H9 (cell line): ENCODE data around the gene UST. TPM values are rescaled to one million over a fixed set of nuclear protein-coding genes. Genes with fewer than 3 reads are reported as not detected.
A peak's percentile ranks its signal among the peaks of the same experiment; 100 is the strongest.

Experiments
- DNase-seq: peaks from one replicate; pipeline ENCODE4 v3.0.0-alpha.2; 2017
- H2AFZ ChIP-seq: one replicate; pipeline ENCODE4 v1.6.1; 2013; ENCODE audit warnings: mild to moderate bottlenecking, low read length, control low read depth, moderate library complexity
- H2AK5ac ChIP-seq: 2 replicates; pipeline ENCODE4 v1.6.1; 2013; ENCODE audit warnings: low read length, control low read depth, mixed read lengths; ENCODE audit not compliant: insufficient read length
- H2BK120ac ChIP-seq: one replicate; pipeline ENCODE4 v1.6.1; 2013; ENCODE audit warnings: low read depth, mild to moderate bottlenecking, low read length, control low read depth, inconsistent platforms; ENCODE audit not compliant: poor library complexity, severe bottlenecking
- H2BK12ac ChIP-seq: 2 replicates; pipeline ENCODE4 v1.6.1; 2013; ENCODE audit warnings: low read length, control low read depth, mixed read lengths, low read depth; ENCODE audit not compliant: insufficient read length
- H2BK15ac ChIP-seq: 2 replicates; pipeline ENCODE4 v1.6.1; 2013; ENCODE audit warnings: low read depth, low read length, control low read depth
- H2BK20ac ChIP-seq: one replicate; pipeline ENCODE4 v1.6.1; 2013; ENCODE audit warnings: low read depth, mild to moderate bottlenecking, low read length, control low read depth, inconsistent platforms; ENCODE audit not compliant: poor library complexity, severe bottlenecking
- H2BK5ac ChIP-seq: 2 replicates; pipeline ENCODE4 v1.6.1; 2013; ENCODE audit warnings: low read length, control low read depth, mixed read lengths; ENCODE audit not compliant: insufficient read length
- H3K14ac ChIP-seq: 2 replicates; pipeline ENCODE4 v1.6.1; 2013; ENCODE audit warnings: low read length, control low read depth; ENCODE audit not compliant: insufficient read depth
- H3K18ac ChIP-seq: 2 replicates; pipeline ENCODE4 v1.6.1; 2013; ENCODE audit warnings: low read depth, mild to moderate bottlenecking, mixed read lengths, low read length, control low read depth; ENCODE audit not compliant: insufficient read length
- H3K23ac ChIP-seq: 2 replicates; pipeline ENCODE4 v1.6.1; 2013; ENCODE audit warnings: low read length, control low read depth, mixed read lengths, low read depth; ENCODE audit not compliant: insufficient read length
- H3K23me2 ChIP-seq: 2 replicates; pipeline ENCODE4 v1.6.1; 2013; ENCODE audit warnings: low read depth, mild to moderate bottlenecking, mixed read lengths, low read length, control low read depth; ENCODE audit not compliant: insufficient read length, poor library complexity, severe bottlenecking
- H3K27ac ChIP-seq: 2 replicates; pipeline ENCODE4 v1.5.1; 2013; ENCODE audit warnings: low read length, control low read depth, mixed read lengths, low read depth; ENCODE audit not compliant: insufficient read length
- H3K27me3 ChIP-seq: 2 replicates; pipeline ENCODE4 v1.6.1; 2013; ENCODE audit warnings: low read length, control low read depth, inconsistent platforms; ENCODE audit not compliant: insufficient read depth
- H3K4ac ChIP-seq: 2 replicates; pipeline ENCODE4 v1.6.1; 2013; ENCODE audit warnings: low read depth, mild to moderate bottlenecking, control low read depth, inconsistent platforms, low read length, moderate library complexity
- H3K4me1 ChIP-seq: 2 replicates; pipeline ENCODE4 v1.6.1; 2013; ENCODE audit warnings: low read length, control low read depth, inconsistent platforms; ENCODE audit not compliant: insufficient read depth
- H3K4me2 ChIP-seq: 2 replicates; pipeline ENCODE4 v1.6.1; 2013; ENCODE audit warnings: low read length, control low read depth, mixed read lengths; ENCODE audit not compliant: insufficient read length, insufficient read depth
- H3K56ac ChIP-seq: 2 replicates; pipeline ENCODE4 v1.6.1; 2013; ENCODE audit warnings: low read depth, mild to moderate bottlenecking, mixed read lengths, low read length, control low read depth; ENCODE audit not compliant: insufficient read length
- H3K79me1 ChIP-seq: 2 replicates; pipeline ENCODE4 v1.6.1; 2013; ENCODE audit warnings: low read depth, mild to moderate bottlenecking, moderate library complexity, low read length, control low read depth, inconsistent platforms; ENCODE audit not compliant: insufficient read depth, poor library complexity, severe bottlenecking
- H3K79me2 ChIP-seq: 2 replicates; pipeline ENCODE4 v1.6.1; 2013; ENCODE audit warnings: low read length, control low read depth, inconsistent platforms; ENCODE audit not compliant: insufficient read depth
- H3K9ac ChIP-seq: 2 replicates; pipeline ENCODE4 v1.6.1; 2013; ENCODE audit warnings: low read length, control low read depth, mixed read lengths; ENCODE audit not compliant: insufficient read length; ENCODE audit errors: extremely low read depth
- H3K9me3 ChIP-seq: one replicate; pipeline ENCODE4 v1.6.1; 2013; ENCODE audit warnings: low read depth, low read length, inconsistent platforms; ENCODE audit not compliant: control insufficient read depth
- H3T11ph ChIP-seq: one replicate; pipeline ENCODE4 v1.6.1; 2013; ENCODE audit warnings: mild to moderate bottlenecking, low read length, control low read depth, inconsistent platforms
- H4K20me1 ChIP-seq: one replicate; pipeline ENCODE4 v1.6.1; 2013; ENCODE audit not compliant: control insufficient read depth, insufficient read length, insufficient read depth
- H4K5ac ChIP-seq: 2 replicates; pipeline ENCODE4 v1.6.1; 2013; ENCODE audit warnings: low read depth, mild to moderate bottlenecking, mixed read lengths, low read length, control low read depth; ENCODE audit not compliant: insufficient read length
- H4K8ac ChIP-seq: replicated peaks from 2 replicates; pipeline ENCODE4 v1.6.1; 2013; ENCODE audit warnings: low read length, control low read depth, mixed read lengths, low read depth; ENCODE audit not compliant: insufficient read length
- H4K91ac ChIP-seq: 2 replicates; pipeline ENCODE4 v1.6.1; 2013; ENCODE audit warnings: low read depth, mild to moderate bottlenecking, moderate library complexity, mixed read lengths, low read length, control low read depth; ENCODE audit not compliant: insufficient read length
- H3K27ac Mint-ChIP-seq, 3 experiments: 2 replicates in 2 of 3; 3 replicates in 1 of 3; pipeline ENCODE4 v1.8.0; 2020 to 2021; ENCODE audit warnings: mixed read lengths in 3 of 3, mild to moderate bottlenecking in 1 of 3, moderate library complexity in 1 of 3
- H3K27me3 Mint-ChIP-seq: 2 replicates; pipeline ENCODE4 v1.8.0; 2021; ENCODE audit warnings: low read depth, mild to moderate bottlenecking, moderate library complexity, mixed read lengths
- H3K36me3 Mint-ChIP-seq, 3 experiments: 2 replicates in 2 of 3; 3 replicates in 1 of 3; pipeline ENCODE4 v1.8.0; 2020 to 2021; ENCODE audit warnings: low read depth in 3 of 3, mixed read lengths in 3 of 3; ENCODE audit not compliant: insufficient read depth in 1 of 3
- H3K4me1 Mint-ChIP-seq, 2 experiments: 2 replicates each; pipeline ENCODE4 v1.8.0; 2020; ENCODE audit warnings: mixed read lengths in 2 of 2
- H3K4me3 Mint-ChIP-seq, 2 experiments: 2 replicates in 1 of 2; 3 replicates in 1 of 2; pipeline ENCODE4 v1.8.0; 2020 to 2021; ENCODE audit warnings: mild to moderate bottlenecking in 2 of 2, mixed read lengths in 2 of 2, moderate library complexity in 1 of 2
- H3K9me3 Mint-ChIP-seq, 2 experiments: 2 replicates in 1 of 2; 3 replicates in 1 of 2; pipeline ENCODE4 v1.8.0; 2020; ENCODE audit warnings: mild to moderate bottlenecking in 2 of 2, mixed read lengths in 2 of 2, moderate library complexity in 1 of 2
- CTCF ChIP-seq: fragments of 200-600 bp; sonication (generic); conservative IDR thresholded peaks from 3 replicates; pipeline ENCODE4 v1.8.0; 2021; ENCODE audit warnings: antibody characterized with exemption, mild to moderate bottlenecking
- WGBS: extraction: QIAGEN DNeasy Blood & Tissue Kit; methylation state at CpG from one replicate; pipeline ENCODE4 v1.1.7; 2013; ENCODE audit warnings: missing lambda C conversion rate, low lambda C conversion rate, mixed read lengths; ENCODE audit not compliant: insufficient read length; ENCODE audit errors: extremely low coverage; 5-methylcytosine and 5-hydroxymethylcytosine counted together
- total RNA-seq: library from RNA; stranded (reverse); gene quantifications from 2 replicates; pipeline ENCODE4 v1.2.1, GENCODE V29; 2021

UST gene
- total RNA-seq, 1 experiment from 2014 or later = 14.4 TPM

GRCh38 chr6:148964467-148964866 lies 217.6 kb downstream of the UST start:
- H3K36me3 Mint-ChIP-seq = peaks cover 14 to 20% (median 17%) of the 10 kb centered on the region in 3 experiments; a peak in 6 of 7 replicates
- WGBS = no CpG with 5 or more reads among the region's 13 CpGs
- H3K27ac ChIP-seq = no peak overlapping the region
- no peak overlapping the region for H4K5ac ChIP-seq
- no peaks in the 10 kb centered on the region; the same call in 1 of the 2 replicates for H3K27me3 Mint-ChIP-seq
- no peak for TF ChIP-seq CTCF
- no peak overlapping the region for H3K56ac ChIP-seq
- no peak overlapping the region for H4K91ac ChIP-seq
- H3K4me1 Mint-ChIP-seq = peaks cover 66 to 73% of the 10 kb centered on the region in 2 experiments
- no peaks in the 10 kb centered on the region for H3K79me2 ChIP-seq
- H3K4me1 ChIP-seq = peaks cover 3% of the 10 kb centered on the region; the same call in 1 of the 2 replicates
- H4K8ac ChIP-seq = no peak overlapping the region
- no peak overlapping the region for H2BK5ac ChIP-seq
- no peaks in the 10 kb centered on the region for H3K79me1 ChIP-seq
- no peaks in the 10 kb centered on the region for H3K9me3 ChIP-seq
- H3K14ac ChIP-seq = no peak overlapping the region
- DNase-seq = no peak
- H3K27ac Mint-ChIP-seq = peak overlapping the region; percentile 70 to 91 (median 83); a peak in 4 of 7 replicates
- H2AFZ ChIP-seq = no peak overlapping the region
- no peak overlapping the region for H3K23ac ChIP-seq
- H3T11ph ChIP-seq = no peak overlapping the region
- no peaks in the 10 kb centered on the region for H3K27me3 ChIP-seq
- H2BK120ac ChIP-seq = no peak overlapping the region
- H3K4me2 ChIP-seq = no peak overlapping the region
- H2AK5ac ChIP-seq = no peak overlapping the region
- no peaks in the 10 kb centered on the region for H4K20me1 ChIP-seq
- no peaks in the 10 kb centered on the region for H3K23me2 ChIP-seq
- no peak overlapping the region for H2BK12ac ChIP-seq
- H3K4me3 Mint-ChIP-seq = no peak overlapping the region
- H3K18ac ChIP-seq = no peak overlapping the region
- no peaks in the 10 kb centered on the region; a peak in 1 of 5 replicates for H3K9me3 Mint-ChIP-seq
- H2BK15ac ChIP-seq = no peak overlapping the region
- no peak overlapping the region for H3K4ac ChIP-seq
- no peak overlapping the region for H2BK20ac ChIP-seq
- no peak overlapping the region for H3K9ac ChIP-seq
